ENCODE measurements around the gene BNC2. TPM values are rescaled to one million over a fixed set of nuclear protein-coding genes. Genes with fewer than 3 reads are reported as not detected.

The BNC2 gene
- polyA plus RNA-seq, 1 donor, result 5.3 TPM

GRCh38 chr9:16869882-16870595, 431 bp downstream of the BNC2 start:
- DNase-seq, result no peak

GRCh38 chr9:16869131-16869881, 1.2 kb downstream of the BNC2 start:
- DNase-seq, result peak; percentile 73

- DNase-seq, result peak; percentile 27
Measured at GRCh38 chr9:16868701-16869100, 1.8 kb downstream of the BNC2 start.

- peak; percentile 34 for DNase-seq
Measured at GRCh38 chr9:16867576-16868311, 2.7 kb downstream of the BNC2 start.

- peak; percentile 49 for DNase-seq
Measured at GRCh38 chr9:16866587-16866986, 3.9 kb downstream of the BNC2 start.

GRCh38 chr9:16864649-16865434, 5.6 kb downstream of the BNC2 start:
- no peak for DNase-seq

- no peak for DNase-seq
Measured at GRCh38 chr9:16848179-16848578, 22.3 kb downstream of the BNC2 start.

- no peak for DNase-seq
Measured at GRCh38 chr9:16846986-16847385, 23.5 kb downstream of the BNC2 start.

- DNase-seq, result no peak
Measured at GRCh38 chr9:16846367-16846766, 24.1 kb downstream of the BNC2 start.

- no peak for DNase-seq
Measured at GRCh38 chr9:16834817-16835216, 35.7 kb downstream of the BNC2 start.

- no peak for DNase-seq
Measured at GRCh38 chr9:16833296-16833835, 37.1 kb downstream of the BNC2 start.

- no peak for DNase-seq
Measured at GRCh38 chr9:16832101-16832500, 38.4 kb downstream of the BNC2 start.

- peak; percentile 43 for DNase-seq
Measured at GRCh38 chr9:16830806-16831205, 39.7 kb downstream of the BNC2 start.

- DNase-seq, result peak; percentile 51
Measured at GRCh38 chr9:16828340-16829281, 41.9 kb downstream of the BNC2 start.

GRCh38 chr9:16825971-16826625, 44.4 kb downstream of the BNC2 start:
- no peak for DNase-seq

GRCh38 chr9:16825331-16825725, 45.1 kb downstream of the BNC2 start:
- DNase-seq, result no peak

- no peak for DNase-seq
Measured at GRCh38 chr9:16824545-16825330, 45.7 kb downstream of the BNC2 start.

- DNase-seq, result no peak
Measured at GRCh38 chr9:16823906-16824305, 46.6 kb downstream of the BNC2 start.

- no peak for DNase-seq
Measured at GRCh38 chr9:16821344-16821743, 49.1 kb downstream of the BNC2 start.

- DNase-seq, result no peak
Measured at GRCh38 chr9:16817514-16817913, 53.0 kb downstream of the BNC2 start.
